GM21723 (cell line): ENCODE measurements around the gene HP.
A peak's percentile ranks its signal among the peaks of the same experiment; 100 is the strongest.

Experiments
- ATAC-seq: cut with Tn5 transposase; IDR thresholded peaks from one replicate; pipeline ENCODE4 v1.9.1; 2021; ENCODE audit warnings: mild to moderate bottlenecking, moderate library complexity; ENCODE audit not compliant: unreplicated experiment

The HP gene

DNA sequence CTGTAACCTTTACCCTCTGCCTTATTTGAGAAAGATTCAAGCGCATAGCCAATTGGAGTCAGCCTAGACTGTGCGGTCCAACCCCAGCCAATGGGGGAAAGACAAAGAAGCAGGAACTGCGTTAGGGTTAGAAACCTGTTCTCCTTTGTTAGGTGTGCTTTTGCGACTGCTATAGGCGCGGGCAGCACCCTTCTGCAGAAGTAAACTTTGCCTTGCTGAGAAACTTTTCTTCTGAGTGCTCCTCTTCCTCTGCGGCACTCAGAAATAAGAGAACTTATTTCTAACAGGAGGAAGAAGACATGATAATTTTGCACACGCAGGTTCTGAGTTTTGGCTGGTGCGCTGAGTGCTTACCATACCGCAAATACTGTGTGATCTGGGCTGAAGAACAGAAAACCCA is 30.1 kb downstream of the HP start:
- no peak for ATAC-seq

DNA sequence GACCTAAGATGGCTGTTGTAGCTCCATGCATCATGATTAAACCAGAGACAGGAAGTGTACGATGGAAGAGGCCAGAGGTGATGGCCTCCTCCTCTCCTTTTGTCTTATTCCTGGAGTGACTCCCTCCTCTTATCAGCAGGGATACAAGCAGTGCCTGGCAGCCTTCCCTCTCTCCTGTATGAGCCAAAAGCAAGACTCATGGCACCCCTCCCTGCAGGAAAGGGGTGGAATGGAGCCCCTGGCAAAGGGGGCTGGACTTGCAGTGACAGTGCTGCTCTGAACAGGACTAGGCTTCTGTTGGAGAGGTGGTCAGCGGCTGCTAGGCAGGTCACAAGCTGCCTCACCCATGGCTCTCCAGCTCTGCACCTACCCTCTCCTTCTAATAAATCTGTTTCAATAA is 30.7 kb downstream of the HP start:
- ATAC-seq, result no peak

DNA sequence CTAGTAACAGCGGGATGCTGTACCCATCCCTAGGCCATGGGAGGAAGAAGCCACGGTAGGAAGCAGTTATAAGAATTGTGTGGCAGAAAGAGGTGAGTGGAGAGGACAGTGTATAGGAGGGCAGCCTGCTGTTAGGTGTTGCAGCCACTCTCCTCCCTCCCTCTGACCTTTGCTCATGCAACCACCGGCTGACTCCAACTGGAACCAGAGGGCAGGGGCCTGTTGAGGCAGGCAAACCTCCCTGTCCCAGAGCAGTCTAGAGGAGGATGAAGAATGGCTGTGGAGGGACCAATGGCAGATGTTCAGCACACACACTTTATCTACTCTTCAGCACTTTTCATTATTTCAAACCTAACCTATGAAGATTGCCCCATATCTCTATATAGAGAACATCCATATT is 36.9 kb downstream of the HP start:
- ATAC-seq, result no peak

DNA sequence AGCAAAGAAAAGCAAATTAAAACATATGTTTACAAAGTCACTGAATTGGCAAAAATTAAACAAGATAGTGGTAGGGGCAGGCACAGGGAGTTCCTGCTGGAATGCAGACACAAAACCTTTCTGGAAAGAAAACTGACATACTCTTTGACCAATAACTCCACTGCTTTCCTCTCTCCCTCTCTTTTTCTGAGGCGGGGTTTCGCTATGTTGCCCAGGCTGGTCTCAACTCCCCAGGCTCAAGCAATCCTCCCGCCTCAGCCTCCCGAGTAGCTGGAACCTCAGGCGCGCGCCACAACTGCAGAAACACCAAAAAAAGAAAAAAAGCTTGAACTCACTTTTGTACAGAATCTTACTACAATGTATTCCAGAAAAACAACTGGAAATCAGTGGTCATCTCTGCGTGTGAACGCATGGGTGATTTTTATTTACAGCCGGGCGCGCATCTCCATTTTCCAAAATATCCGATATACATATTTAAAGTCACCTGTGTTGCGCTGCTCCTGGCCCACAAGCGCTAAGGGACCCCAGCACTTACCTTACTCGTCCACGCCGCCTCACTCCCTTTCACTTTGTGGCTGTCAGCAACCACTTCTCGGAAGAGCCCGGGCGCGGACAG is 38.6 kb downstream of the HP start:
- ATAC-seq, result no peak

DNA sequence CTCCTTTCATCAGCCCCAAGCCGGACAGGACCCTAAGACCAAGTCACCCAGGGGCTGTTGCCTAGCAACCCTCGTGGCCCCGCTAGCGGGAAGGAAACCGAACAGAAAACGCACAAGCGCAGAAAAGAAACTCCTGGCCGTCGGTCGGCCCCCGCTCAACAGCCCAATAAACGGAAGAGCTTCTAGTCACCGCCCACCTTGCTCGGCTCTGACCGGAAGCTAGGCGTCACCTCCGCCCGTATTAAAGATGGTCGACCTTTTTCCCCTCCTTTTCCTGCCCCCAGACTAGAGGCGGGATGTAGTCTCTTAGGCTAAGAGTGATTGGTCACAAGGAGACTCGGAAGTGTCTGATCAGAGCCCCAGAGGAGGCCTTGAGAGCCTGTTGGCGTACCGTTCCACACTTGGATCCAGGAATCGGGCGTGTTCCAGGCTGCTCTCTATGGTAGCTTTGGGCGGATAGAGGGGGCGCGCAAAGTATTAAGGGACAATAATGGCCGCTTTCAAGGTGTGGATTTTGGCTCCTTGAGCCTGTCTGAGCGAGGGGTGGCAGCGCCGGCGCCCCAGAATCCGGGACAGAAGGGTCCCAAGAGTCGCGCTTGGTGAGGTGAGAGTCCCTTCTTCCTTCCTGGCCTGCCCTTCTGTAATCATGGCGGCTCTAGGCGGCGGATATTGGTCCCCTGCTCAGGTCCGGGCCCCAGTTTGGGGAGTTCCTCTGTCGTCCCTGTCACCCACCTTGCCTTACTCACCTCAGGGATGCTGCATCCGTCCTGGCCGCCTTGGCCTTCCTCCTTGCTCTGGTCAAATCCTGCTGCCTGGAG is 39.4 kb downstream of the HP start, which contains the start of the genes DHX38 and TXNL4B:
TSS of gene DHX38 (plus strand) at position 400 of the 818 bp plus-strand sequence. CDS start 2,311 bp downstream, outside the sequence.
TSS of gene TXNL4B (minus strand) at position 173 of the 818 bp plus-strand sequence. CDS start 2,871 bp downstream, outside the sequence.
- ATAC-seq, result peak; percentile 98

DNA sequence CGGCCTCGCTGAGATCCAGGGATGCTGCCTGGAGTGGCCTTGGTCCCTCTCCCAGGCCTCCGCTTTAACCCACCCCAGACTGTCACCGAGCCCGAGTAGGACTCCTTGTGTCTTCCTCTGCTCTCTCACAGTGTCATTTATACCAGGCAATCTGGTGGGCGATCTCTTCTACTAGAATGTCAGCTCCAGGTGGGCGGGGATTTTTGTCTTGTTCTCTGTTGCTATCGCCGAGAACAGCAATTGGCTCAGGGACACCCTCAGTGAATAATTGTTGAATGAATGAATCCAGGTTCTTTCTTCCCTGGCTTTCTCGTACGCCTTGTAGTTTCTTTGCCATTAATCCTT is 39.9 kb downstream of the HP start:
- ATAC-seq, result peak; percentile 0

DNA sequence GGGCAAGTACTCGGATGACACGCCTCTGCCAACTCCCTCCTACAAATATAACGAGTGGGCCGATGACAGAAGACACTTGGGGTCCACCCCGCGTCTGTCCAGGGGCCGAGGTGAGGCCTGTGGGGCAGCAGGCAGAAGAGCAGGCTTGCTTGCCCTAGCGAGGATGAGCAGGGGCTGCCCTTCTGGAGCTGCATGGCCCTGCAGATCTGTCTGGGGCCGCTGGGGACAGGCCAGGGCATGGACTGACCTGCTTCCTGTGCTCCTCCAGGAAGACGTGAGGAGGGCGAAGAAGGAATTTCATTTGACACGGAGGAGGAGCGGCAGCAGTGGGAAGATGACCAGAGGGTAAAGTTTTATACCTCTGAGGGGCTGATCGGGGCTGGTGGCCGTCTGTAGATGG is 44.6 kb downstream of the HP start:
- no peak for ATAC-seq

DNA sequence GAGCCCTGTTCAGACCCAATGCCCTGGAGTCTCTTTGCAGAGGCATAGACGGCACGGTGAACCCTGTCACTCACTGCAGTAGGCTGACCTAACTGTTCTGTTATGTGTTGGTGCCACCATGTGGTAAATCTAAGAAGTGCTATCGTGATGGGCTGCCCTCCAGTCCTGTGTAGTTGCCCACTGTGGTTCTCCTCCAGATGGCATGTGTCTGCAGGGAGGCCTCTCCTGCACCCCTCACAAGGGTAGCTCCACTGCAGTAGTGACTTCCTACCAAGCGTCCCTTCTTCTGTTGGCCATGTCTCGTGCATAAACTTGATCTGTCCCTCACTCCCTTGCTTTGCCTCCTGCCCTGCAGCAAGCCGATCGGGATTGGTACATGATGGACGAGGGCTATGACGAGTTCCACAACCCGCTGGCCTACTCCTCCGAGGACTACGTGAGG is 45.1 kb downstream of the HP start:
- peak; percentile 75 for ATAC-seq

DNA sequence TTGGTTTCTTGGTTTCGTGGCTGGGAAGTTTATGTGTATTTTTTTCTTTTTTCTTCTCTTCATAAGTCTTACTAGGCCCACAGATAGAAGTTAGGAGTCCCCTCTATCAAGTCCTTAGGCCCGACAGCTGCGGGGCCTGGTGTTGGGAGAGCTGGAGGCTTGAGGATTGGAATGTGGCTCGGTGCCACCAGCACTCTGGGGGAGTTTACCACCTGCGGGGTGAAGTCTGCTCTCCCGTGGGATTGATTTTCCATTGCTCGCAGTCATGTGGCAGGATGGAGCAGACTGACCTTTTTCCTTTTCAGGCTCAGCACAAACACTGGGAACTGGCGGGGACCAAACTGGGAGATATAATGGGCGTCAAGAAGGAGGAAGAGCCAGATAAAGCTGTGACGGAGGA is 46.9 kb downstream of the HP start:
- no peak for ATAC-seq

DNA sequence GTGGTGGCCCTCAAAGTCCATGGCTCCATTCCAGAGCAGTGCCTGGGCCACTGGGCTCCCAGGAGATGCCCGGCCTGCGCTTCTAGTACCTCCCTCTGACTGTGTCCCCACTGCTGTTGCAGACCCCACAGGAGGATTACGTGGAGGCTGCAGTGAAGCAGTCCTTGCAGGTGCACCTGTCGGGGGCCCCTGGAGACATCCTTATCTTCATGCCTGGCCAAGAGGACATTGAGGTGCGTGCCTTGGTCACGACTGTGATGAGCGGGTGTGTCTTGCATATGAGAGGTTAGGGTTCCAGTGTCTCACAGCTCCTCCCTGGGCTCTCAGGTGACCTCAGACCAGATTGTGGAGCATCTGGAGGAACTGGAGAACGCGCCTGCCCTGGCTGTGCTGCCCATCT is 50.6 kb downstream of the HP start:
- ATAC-seq, result no peak

DNA sequence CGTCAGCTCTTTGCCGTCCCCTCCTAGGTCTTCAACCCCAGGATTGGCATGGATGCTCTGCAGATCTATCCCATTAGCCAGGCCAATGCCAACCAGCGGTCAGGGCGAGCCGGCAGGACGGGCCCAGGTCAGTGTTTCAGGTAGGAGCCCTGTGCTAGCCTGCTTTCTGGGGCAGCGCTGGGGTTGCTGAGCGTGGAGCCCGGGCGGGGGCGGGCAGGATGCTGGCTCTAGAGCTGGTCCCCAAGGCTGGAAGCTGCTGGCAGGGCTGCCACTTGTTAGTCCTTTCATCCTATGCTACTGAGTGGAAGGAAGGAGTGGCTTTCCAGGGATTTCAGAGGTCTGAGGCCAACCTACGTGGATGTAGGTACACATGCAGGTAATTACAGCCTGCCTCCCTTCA is 51.7 kb downstream of the HP start:
- ATAC-seq, result no peak

DNA sequence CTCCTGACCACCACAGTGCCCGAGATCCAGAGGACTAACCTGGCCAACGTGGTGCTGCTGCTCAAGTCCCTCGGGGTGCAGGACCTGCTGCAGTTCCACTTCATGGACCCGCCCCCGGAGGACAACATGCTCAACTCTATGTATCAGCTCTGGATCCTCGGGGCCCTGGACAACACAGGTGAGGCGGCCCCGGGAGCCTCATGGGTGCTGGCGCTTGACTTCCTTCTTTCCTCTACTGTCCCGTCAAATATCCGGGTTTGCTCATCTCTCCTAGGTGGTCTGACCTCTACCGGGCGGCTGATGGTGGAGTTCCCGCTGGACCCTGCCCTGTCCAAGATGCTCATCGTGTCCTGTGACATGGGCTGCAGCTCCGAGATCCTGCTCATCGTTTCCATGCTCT is 53.1 kb downstream of the HP start:
- ATAC-seq, result no peak

DNA sequence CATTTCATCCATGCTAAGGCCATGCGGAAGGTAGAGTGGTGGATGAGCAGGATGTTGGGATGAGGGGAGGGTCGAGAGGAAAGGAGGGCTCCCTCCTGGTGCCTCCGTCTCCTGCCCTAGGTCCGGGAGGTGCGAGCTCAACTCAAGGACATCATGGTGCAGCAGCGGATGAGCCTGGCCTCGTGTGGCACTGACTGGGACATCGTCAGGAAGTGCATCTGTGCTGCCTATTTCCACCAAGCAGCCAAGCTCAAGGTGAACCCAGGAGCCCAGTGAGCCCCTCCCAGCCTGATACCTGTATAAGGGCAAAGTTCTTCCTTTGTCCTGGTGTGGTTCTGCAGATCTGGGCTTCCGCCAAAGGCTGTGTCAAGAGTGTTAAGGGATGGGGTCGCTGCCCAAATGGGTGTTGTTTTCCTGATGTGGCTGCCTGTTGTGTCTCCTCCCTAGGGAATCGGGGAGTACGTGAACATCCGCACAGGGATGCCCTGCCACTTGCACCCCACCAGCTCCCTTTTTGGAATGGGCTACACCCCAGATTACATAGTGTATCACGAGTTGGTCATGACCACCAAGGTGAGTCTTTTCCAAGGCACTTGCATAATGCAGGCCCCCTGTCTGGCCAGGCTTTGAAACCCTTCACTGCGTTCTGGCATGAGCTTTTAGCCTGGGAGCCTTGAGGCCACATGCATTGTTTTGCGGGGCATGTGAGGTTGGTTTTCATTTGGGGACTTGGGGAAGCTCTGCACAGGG is 54.2 kb downstream of the HP start:
- ATAC-seq, result no peak

DNA sequence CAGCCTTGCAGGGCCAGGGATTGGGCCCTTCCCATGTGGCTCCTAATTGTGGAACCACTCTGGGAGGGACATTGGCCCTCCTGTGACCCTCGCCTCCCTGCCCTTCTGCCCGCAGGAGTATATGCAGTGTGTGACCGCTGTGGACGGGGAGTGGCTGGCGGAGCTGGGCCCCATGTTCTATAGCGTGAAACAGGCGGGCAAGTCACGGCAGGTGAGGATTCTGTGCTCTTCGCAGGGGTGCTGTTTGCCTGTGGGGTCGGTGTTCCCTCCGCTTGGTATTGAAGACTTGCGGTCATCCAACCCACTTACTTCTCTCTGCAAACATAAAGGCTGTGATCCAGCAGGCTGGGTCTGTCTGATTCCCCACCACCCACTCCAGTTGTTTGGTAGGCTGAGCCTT is 55.0 kb downstream of the HP start:
- ATAC-seq, result no peak

DNA sequence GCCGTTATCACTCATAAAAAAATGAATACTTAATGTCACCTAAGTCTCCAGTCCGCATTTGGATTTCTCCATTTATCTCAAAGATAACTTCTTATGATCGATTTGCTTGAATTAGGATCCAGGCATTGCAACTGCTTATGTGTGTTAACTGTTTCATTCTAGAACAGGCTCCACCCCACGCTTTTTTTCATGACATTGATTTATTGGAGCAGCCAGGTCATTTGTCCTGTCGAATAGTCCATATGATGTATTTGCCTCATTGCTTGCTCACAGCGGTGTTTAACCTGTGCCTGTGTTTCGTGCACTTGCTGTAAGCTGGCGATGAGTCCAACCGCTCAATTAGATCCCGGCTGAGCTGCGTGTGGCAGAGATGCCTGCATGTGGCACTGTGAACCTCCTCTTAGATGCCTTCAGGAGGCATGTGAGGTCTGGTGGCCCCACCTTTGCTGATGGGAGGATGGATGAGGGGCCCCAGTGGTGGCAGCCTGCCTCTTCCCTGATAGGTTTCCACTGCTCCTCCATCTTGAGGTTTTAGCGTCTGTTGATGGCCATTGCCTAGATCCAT is 55.7 kb downstream of the HP start:
- ATAC-seq, result no peak
